T-helper 1 cell (primary cell): ENCODE results near the gene PHLDB3.
"Not testable (repeated sequence)": the region's sequence is repeated elsewhere in the genome, so short reads cannot be mapped to it uniquely, and the experiment has no call there.

Source experiments
- DNase-seq, 5 donors: peaks; one replicate each; pipeline ENCODE4 v3.0.0-alpha.2; 2012 to 2020

The PHLDB3 gene

DNA sequence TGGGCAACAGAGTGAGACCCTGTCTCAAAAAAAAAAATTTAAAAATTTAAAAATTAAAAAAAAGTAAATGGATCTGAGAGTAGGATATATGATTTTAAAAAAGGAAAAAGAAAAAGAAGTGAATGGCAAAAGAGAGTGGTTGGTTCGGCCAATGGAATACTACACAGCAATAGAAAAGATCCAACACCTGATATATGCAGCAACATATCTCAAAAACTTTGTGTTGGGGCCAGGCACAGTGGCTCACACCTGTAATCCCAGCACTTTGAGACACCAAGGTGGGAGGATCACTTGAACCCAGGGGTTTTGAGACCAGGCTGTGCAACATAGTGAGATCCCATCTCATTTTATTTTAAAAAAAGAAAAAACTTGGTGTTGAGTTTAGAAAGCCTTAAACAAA lies 37.8 kb downstream of the PHLDB3 start:
- DNase-seq, result no peak

DNA sequence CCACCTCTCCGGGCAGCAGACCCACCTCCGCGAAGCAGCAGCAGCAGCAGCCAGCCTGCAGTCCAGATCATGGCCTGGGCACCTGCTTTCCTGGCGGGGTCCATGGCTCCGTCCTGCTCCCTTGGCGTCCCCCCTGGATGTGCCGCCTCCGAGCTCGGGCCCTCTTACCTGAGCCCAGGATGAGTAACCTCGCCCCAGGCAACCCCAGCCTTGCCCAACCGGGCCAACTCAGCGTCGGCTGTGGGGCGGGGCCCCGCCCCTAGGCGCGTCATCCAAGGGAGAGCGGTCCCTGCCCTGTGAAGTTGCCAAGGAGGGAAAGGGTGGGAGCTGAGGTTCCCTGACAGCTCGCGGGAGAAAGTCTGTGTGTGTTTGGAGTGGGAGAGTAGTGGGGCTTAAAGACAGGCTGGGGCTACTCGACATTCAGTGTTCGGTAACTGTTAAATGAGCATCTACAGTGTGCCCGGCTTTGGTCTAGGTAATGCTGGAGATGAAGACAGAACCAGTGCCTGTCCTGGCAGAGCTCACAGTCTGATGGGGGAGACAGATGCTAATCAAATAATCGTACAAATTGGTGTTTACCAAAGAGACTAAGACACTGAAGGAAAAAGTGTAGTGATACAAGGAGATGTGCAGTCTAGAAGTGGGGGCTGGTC lies 39.0 kb downstream of the PHLDB3 start, which contains the start of gene LYPD3:
Gene LYPD3, minus strand, starts transcription at position 141 of the 653 bp plus-strand sequence. Its CDS starts 37 bp downstream, at position 104.
- DNase-seq, result no peak

DNA sequence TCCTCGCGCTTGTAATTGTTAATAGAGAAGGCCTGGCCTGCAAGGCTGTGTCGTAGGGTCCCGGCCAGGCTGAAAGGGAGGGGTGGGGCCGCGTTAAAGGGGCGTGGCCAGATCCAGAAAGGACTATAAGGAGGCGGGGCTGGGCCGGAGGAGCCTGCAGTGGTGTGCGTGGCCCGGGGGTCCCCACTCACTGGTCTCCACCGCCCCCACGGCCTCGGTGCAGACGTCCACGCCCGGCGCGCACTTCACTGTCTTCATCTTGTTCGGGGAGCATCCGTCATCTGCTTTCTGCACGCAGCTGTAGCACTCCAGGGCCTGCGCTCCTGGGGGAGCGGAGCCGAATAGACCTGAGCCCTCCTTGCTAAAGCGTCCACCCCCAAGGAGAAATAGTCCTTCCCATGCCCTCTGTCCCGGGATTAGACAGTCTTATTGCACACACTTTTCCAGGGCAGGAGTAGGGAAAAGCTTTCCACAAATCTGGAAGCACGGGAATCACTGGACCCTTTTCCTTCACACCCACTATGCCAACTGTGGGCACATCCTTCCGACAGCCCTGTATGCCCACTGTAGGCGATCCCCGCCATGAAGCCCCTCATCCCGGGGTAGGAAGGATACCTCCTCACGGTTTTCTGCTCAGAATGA lies 40.3 kb downstream of the PHLDB3 start:
- DNase-seq, result peak in 1 of 5 donors; percentile 63

DNA sequence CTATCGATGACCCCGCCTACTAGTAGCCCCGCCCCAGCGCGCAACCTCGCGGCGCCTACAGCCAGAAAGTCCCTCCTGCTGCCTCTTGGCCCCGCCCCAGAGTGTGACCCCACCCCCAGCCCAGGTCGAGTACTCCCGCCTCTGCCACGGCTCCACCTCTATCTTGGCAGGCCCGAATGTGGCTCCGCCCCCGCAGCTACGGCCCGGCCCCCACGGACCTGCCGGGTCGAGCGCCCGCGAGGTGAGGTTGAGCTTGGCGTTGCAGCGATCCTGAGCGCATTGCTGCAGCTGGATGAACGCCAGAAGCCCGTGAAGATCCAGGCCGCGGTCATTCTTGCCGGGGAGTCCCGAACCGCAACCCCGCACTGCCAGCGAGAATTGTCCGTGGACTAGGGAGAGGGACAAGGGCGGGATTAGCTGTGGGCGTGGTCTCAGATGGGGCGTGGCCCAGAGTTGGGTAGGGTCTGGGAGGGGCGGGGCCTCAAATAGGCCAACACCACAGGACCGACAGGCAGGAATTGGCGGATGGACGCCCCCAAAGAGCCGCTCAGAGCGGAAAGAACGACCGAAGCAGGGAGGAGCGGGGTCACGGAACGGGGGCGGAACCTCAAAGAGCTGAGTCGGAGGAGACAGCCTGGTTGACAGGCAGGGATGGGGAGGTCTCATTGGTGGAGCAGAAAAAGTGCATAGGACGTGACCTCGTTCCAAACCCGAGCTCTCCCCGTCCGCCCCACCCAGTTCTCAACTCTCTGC lies 41.0 kb downstream of the PHLDB3 start:
- peak; percentile 97 to 100 (median 100) for DNase-seq

DNA sequence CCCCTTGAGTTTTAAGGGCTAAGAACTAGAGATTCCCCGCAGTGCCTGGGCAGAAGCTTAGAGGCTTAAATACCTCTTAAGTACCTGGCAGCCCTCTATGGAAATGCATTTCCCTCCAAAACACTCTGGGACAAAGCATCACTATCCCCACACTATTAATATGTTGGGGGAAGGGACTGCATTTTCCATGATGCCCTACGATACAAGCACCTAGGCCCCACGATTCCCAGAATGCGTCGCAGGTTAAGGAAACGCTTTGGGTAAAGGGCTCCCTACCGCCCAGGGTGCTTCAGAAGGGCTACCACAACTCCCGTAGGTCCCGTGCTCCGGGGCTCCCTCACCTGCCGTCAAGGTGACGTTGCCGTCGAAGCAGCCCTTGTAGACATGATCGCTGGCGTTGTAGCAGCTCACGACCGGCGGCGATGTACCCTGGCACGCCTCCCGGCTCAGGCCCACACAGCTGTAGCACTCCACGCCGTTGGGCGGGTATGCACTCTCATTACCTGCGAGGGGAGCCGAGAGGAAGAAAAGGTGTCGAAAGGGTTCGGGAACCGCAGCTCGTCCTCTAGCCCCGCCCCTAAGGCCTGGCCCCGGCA lies 41.7 kb downstream of the PHLDB3 start:
- no peak for DNase-seq

DNA sequence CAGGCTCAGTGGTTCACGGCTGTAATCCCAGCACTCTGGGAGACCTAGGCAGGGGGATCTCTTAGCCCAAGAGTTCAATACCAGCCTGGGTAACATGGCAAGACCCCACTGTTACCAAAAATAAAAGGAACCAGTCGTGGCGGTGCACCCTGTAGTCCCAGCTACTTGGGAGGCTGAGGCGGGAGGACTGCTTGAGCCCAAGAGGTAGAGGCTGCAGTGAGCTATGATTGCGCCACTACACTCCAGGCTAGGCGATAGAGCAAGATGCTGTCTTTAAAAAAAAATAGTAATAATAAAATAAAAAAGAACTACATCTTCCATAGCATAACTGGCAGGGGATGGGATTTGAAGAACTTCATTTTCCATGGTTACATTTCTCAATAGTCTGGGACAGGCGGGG lies 42.2 kb downstream of the PHLDB3 start:
- no peak for DNase-seq

DNA sequence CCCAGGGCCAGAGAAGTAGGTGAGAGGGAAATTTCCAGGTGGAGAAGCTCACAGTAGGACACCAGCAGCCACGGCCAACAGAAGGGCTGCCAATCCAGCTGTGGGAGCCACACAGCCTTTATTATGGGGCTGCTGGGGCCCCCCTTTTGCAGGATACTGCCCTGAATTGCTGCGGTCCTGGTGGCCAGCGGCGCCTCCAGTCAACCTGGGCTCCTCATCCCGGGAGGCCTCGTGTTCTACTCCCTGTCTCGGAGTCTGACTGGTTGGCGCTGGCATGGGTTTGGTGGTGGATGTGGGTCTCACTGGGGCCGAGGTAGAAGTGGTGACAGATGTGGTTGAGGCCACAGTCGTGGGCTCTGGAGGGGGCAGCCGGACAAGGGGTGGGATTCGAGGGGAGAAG lies 43.2 kb downstream of the PHLDB3 start:
- no peak for DNase-seq

DNA sequence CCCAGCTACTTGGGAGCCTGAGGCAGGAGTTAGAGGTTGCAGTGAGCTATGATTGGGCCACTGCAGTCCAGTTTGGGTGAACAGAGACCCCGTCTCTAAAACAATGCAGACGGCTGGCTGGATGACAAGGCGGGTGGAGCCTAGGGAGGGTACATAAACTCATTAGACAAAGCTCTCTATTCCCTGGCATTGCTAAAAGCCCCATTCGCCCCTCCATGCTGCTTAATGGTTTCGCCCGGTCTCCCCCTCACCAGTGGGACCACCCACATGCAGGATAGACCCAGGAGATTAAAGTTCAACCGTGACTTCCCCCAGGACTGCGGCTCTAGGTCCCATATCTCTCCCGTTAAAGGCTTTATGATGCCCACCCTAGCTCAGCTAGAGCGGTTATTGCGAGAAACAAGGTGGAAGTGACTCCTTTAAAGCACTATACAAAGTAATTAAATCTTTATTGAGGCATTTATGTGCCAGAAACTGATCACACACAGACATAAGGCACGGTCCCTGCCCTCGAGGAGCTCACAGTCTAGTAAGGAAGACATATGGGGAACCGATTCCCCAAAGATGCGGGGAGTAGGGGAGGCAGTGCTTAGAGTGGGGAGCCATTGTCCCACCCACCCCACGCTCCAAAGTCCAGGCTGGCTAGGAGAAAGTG lies 44.1 kb downstream of the PHLDB3 start:
- no peak for DNase-seq

DNA sequence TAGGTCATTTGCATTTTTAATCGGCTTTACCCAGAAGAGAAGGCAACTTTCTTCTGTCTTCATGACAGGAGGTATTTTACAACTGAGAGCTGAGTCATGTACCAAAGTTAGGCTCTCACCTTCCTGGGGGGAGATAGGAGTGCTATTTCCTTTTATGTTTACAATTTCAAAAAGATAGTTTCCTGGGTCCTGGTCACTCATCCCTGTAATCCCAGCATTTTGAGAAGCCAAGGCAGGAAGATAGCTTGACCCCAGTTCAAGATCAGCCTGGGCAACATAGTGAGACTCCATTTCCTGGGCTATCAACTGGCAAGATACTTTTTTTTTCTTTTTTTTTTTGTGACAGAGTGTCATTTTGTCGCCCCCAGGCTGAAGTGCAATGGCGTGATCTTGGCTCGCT lies 46.7 kb downstream of the PHLDB3 start:
- no peak for DNase-seq

DNA sequence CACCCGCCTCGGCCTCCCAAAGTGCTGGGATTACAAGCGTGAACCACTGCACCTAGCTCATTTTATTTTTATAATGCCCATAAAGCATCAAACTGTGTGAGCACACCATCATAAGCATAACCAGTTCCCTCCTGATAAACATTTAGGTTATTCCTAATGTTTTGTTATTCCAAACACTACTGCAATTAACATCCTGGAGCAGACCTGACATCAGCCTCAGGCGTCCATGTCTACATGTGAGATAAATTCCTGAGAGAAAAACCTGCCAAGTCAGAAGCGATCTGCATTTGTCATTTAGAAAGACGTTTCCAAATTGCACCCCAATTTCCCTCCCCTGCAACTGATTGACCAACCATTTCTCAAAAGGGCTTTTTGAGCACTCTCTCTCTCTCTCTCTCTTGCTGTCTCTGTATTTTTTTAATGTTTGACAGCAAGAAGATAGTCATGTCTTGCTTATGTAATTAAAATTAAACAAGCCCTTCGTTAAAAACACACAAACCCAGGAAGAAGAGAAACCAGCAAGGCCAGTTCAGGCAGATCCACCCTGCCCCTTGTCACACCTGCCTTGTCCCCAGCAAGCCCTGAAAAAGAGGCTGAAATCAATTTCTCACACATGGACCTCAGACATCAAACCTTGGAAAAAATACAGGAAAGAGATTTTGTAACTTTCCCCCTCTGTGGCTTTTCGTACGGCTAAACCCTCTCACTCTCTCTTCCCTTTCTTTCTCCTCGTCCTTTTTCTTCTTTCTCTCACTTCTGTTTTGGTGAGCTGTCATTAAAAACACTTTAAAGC lies 49.0 kb downstream of the PHLDB3 start:
- no peak for DNase-seq

DNA sequence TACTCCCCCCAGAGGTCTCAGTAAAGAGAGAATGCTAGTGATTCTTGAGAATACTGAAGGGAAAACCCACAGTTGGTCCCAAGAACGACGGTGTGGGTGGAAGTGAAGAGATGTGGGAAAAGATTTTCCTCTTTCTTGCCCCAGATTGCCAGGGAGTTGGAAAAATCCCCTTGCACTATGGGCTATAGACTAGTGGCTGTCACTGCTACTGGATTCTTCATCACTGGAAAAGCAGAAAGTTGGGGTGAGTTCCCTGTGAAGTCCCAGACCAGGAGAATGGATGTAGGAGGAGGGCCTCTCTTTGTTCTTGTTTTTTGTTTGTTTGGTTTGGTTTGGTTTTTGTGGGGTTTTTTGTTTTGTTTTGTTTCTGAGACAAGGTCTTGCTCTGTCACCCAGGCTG lies 50.5 kb downstream of the PHLDB3 start:
- no peak for DNase-seq

DNA sequence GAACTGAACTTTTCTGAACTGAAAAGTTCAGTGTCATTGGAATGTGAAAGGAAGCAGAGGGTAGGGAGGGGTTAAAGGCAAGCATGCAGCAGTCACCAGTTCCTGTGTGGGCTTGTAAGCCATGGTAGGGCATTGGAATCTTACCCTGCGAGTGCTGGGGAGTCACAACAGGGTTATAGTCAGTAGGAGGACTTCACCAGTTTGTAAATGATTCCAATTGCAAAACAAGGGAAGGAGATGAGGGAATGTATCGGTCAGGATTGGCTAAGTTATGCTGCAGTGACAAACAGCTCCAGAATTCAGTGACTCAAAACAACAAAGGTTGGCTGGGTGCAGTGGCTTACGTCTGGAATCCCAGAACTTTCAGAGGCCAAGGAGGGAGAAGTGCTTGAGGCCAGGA lies 52.0 kb downstream of the PHLDB3 start:
- no peak for DNase-seq

DNA sequence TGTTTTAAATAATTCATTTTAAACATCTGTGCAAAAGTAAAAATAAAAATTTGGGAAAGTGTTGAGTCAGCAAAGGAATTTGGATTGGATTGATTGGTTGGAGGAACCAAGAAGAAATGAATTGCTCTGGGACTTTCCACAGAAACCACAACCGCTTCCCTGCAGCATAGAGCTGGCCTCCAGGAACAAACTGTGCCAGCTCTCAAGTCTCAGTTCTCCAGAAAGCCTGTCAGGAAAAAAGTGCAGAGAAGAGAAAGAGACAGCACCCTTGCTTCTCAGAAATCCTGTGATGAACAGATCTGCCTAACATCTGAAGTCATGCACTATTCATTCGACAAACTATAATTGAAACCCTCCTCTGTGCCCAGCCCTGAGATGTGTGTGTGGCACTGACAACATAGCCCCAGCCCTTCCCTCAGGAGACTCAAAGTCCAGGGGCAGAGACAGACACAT lies 54.0 kb downstream of the PHLDB3 start:
- peak in 1 of 5 donors; percentile 49 for DNase-seq

DNA sequence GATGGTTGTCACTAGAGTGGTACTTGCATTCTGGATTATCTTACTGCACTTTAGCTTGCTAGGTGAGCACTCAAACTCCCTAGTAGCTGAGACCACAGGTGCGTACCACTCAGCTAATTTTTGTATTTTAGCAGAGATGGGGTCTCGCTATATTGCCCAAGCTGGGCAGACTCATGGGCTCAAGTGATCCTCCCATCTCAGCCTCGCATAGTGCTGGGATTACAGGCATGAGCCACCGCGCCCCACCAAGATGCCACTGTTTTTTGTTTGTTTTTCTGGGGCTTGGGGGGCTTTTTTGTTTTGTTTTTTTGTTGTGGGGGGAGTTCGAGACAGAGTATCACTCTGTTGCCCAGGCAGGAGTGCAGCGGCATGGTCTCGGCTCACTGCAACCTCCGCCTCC lies 56.9 kb downstream of the PHLDB3 start:
- DNase-seq, result no peak

DNA sequence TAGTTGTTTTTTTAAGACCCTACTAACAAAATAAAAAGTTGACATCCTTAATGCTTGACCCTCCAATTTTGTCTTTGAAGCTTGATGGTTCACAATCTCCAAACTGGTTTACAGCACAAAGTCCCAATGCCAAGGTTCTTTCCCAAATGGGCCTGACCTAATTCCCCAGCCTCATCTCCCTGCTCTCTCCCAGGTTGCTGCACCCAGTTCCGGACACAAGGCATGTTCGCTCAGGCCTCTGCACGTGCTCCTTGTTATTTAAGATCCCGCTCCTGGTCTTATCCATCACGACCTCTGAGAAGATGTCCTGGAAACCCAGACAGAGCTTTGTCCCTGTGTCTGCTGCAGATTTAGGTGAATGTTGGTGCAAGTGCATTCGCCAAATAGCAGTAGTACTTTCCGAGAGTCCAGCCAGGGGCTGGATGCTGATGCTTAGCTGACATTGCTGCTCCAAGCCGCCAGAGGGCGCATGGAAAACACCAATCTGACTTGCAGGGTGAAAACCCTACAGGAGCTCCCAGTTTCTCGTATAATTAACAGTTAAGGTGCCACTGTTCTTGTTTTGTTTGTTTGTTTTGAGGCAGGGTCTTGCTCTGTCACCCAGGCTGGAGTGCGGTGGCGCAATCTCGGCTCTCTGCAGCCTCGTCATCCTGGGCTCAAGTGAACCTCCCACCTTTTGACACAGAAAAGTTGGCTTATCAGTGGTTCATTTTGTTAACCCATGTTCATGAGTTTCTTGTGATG lies 57.6 kb downstream of the PHLDB3 start:
- DNase-seq, result peak; percentile 58 to 77 (median 72)

DNA sequence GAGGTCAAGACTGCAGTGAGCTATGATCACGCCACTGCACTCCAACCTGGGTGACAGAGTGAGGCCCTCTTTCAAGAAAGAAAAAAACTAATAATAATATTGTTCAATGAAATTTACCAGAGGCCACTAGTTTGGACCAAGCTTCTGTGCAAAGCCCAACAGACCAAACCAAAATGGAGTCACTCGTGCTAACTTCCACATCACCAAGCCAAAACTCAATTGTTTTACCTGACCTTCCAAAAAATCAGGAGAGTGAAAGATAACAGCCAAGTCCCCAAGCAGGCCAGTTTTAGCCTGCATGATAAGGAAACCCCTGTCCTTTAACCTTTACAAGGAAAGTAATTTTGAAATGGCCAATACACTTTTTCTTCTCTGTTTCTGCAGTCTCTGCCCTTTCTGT lies 59.1 kb downstream of the PHLDB3 start:
- no peak for DNase-seq

DNA sequence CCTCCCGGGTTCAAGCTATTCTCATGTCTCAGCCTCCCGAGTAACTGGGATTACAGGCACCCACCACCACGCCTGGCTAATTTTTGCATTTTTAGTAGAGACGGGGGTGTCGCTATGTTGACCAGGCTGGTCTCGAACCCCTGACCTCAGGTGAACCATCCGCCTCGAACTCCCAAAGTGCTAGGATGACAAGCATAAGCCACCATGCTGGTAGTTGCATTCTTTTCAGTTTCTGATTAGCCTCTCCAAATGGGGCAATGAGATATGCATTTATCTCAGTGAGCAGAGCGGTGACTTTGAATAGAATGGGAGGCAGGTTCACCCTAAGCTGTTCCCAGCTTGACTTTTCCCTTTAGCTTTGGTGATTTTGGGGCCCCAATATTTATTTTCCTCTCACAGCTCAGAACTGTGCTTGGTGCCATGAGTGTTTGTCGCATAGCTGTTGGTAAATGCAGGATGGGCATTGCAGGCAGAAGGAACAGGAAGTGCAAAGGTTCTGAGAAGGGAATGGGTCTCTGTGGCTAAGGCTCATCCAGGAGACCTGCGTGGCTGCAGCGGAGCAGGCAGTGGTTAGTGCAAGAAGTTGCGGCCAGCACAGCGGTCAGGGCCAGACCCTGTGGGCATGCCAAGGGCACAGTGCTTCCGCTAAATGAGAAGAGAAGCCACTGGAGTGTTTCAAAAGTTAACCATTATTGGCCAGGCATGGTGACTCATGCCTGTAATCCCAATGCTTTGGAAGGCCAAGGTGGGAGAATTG lies 59.8 kb downstream of the PHLDB3 start:
- DNase-seq, result no peak

DNA sequence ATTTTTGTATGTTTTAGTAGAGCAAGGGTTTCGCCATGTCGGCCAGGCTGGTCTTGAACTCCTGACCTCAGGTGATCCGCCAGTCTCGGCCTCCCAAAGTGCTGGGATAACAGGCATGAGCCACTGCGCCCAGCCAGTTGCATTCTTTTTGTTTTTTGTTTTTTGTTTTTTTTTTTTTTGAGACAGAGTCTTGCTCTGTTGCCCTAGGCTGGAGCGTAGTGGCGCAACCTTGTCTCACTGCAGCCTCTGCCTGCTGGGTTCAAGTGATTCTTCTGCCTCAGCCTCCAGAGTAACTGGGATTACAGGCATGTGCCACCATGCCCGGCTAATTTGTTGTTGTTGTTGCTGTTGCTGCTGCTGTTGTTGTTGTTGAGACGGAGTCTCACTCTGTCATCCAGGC lies 60.5 kb downstream of the PHLDB3 start:
- not testable (repeated sequence) for DNase-seq

DNA sequence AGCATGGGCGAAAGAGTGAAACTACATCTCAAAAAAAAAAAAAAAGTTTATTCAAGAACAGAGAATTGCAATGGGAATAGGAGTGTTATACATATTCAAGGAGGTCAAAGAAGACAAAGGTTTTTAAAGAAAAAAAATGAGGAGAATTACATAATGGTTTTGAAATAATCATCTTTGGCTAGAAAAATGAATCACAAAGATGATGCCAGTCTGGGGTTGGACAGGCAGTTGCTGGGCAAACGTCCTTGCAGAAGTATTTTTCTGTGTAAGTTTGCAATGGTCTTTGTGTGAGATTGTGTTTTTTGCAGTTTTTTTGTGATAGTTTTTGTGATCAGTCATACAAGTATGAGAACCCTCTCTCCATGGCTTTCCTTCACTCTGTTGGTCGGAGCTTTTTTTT lies 62.8 kb downstream of the PHLDB3 start:
- no peak for DNase-seq

DNA sequence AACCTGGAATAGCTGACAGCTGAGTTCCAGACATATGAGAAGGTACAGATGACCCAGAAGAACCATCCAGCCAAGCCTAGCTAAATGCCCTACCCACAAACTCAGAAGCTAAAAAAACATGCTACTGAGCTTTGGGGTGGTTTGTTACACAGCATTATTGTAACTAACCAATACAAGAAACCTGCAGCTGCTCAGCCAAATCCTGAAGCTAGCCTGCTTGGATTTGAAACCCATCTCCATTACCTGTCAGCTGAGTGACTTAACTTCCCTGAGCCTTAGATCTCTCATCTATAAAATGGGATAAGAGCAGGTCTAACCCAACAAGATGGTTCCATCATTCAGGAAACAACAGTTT lies 64.9 kb downstream of the PHLDB3 start:
- DNase-seq, result no peak
